Naive B cell (primary cell): ENCODE results near the gene CCDC106. TPM values are rescaled to one million over a fixed set of nuclear protein-coding genes. Genes with fewer than 3 reads are reported as not detected.

Experiments
- ATAC-seq, 2 donors: fragments of 150-1000 bp; cut with Tn5 transposase; 2 replicates each; pipeline ENCODE4 v1.10.0; 2021; ENCODE audit warnings: low read depth in 2 of 2, mild to moderate bottlenecking in 2 of 2, moderate library complexity in 2 of 2
- DNase-seq: peaks from one replicate; pipeline ENCODE4 v3.0.0; 2022
- H3K27ac Mint-ChIP-seq, 6 donors: one replicate each; pipeline ENCODE4 v1.8.0; 2020 to 2022; ENCODE audit warnings: mild to moderate bottlenecking in 6 of 6, mixed read lengths in 6 of 6, moderate library complexity in 5 of 6, inconsistent platforms in 2 of 6
- H3K27me3 Mint-ChIP-seq, 3 donors: one replicate each; pipeline ENCODE4 v1.8.0; 2021 to 2022; ENCODE audit warnings: mixed read lengths in 3 of 3, mild to moderate bottlenecking in 1 of 3
- H3K36me3 Mint-ChIP-seq, 2 donors: one replicate each; pipeline ENCODE4 v1.8.0; 2020 to 2022; ENCODE audit warnings: mixed read lengths in 2 of 2, inconsistent platforms in 1 of 2, mild to moderate bottlenecking in 1 of 2
- H3K4me1 Mint-ChIP-seq, 3 donors: one replicate each; pipeline ENCODE4 v1.8.0; 2020 to 2022; ENCODE audit warnings: mixed read lengths in 3 of 3, inconsistent platforms in 1 of 3, mild to moderate bottlenecking in 1 of 3, moderate library complexity in 1 of 3
- H3K4me3 Mint-ChIP-seq, 8 donors: one replicate each; pipeline ENCODE4 v1.8.0; 2020 to 2022; ENCODE audit warnings: mild to moderate bottlenecking in 8 of 8, mixed read lengths in 8 of 8, moderate library complexity in 8 of 8, inconsistent platforms in 2 of 8
- H3K9me3 Mint-ChIP-seq, 7 donors: one replicate each; pipeline ENCODE4 v1.8.0; 2020 to 2022; ENCODE audit warnings: mixed read lengths in 7 of 7, mild to moderate bottlenecking in 5 of 7, inconsistent platforms in 2 of 7, moderate library complexity in 1 of 7
- polyA plus RNA-seq, 6 donors: library from polyadenylated mRNA; unstranded; fragments of 300-500 nt; fragmentation: Illumina TruSeq; gene quantifications; one replicate each; pipeline ENCODE4 v1.2.3, GENCODE V29; 2021; ENCODE audit warnings: low read depth in 6 of 6

The CCDC106 gene
- polyA plus RNA-seq, 6 donors from 2014 or later: 8.1 to 13.0 (median 9.7) TPM

DNA sequence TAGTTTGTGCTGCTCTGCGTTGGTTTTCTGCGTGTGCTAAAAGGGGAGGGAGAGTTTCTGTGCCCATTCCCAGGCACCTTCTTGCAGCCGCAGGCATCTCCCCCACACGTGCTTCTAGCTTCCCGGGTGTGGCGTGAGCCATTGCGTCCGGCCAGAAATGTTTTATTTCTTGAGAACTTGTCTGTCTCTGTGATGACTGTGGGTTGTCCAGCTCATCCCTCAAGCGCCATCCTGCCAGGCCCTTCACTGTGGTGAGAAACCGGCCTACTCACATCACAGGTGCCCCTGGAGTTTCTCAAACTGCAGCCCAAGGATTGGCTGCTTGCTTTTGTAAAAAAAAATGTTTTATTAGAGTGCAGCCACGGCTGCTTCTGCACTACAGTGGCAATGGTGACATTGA lies 51.2 kb downstream of the CCDC106 start:
- Mint-ChIP-seq H3K9me3 (no peaks in the 10 kb centered on the region), H3K27ac (peak overlapping the region in 3 of 6 donors; percentile 26 to 52 (median 33)), H3K4me1 (peaks cover 5 to 10% (median 7%) of the 10 kb centered on the region in 3 donors), H3K4me3 (no peak overlapping the region), H3K27me3 (no peaks in the 10 kb centered on the region), H3K36me3 (peaks cover under 1 to 6% of the 10 kb centered on the region in 2 donors)
- DNase-seq (no peak), ATAC-seq (no peak)

DNA sequence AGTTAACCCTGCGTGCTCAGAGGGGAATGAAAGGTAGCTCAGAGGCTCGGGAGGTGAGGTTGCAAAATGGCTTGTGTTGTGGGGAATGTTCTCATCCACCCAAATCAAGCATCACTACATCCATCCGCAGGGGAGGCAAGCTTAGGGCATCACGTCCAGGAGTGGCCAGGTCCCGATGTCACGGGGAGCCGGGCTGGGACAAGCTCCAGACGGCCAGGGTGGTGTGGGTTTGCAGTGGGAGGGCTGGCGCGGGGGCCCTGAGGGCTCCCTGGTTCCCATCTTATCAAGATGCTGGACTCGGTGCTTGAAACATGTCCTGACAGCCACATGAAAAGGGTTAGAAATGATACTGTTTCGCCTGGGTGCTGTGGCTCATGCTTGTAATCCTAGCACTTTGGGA lies 52.8 kb downstream of the CCDC106 start:
- H3K27me3 Mint-ChIP-seq: no peaks in the 10 kb centered on the region
- no peaks in the 10 kb centered on the region for H3K9me3 Mint-ChIP-seq
- peaks cover 6 to 8% of the 10 kb centered on the region in 2 donors for H3K36me3 Mint-ChIP-seq
- H3K27ac Mint-ChIP-seq: peak overlapping the region in 1 of 6 donors; percentile 28
- DNase-seq: no peak
- peaks cover 12 to 13% (median 12%) of the 10 kb centered on the region in 3 donors for H3K4me1 Mint-ChIP-seq
- H3K4me3 Mint-ChIP-seq: no peak overlapping the region
- ATAC-seq: no peak

DNA sequence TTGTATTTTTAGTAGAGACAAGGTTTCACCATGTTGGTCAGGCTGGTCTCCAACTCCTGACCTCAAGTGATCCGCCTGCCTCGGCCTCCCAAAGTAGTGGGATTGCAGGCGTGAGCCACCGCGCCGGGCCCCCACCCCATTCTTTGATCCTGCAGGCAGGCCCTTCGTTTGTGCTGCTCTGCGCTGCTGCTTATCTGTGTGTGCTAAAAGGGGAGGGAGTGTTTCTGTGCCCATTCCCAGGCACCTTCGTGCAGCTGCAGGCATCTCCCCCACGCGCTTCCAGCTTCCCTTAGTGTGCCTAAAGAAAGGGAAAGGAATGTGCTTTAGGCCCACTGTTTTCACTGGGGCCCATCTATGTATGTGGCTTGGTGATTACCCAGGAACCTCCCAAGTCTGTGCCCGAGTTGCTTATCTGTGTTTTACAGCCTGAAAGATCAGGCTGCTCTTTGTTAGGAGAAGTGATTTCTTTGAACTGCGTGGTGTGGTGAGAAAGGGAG lies 54.2 kb downstream of the CCDC106 start:
- H3K27me3 Mint-ChIP-seq: no peaks in the 10 kb centered on the region
- H3K4me1 Mint-ChIP-seq: peaks cover 12 to 17% (median 12%) of the 10 kb centered on the region in 3 donors
- H3K4me3 Mint-ChIP-seq: no peak overlapping the region
- ATAC-seq (no peak), DNase-seq (no peak)
- H3K9me3 Mint-ChIP-seq: no peaks in the 10 kb centered on the region
- peak overlapping the region in 1 of 6 donors; percentile 54 for H3K27ac Mint-ChIP-seq
- peaks cover 6 to 8% of the 10 kb centered on the region in 2 donors for H3K36me3 Mint-ChIP-seq

Other genes starting within 250 kb of the CCDC106 start
- gene UBE2S, start 240.4 kb upstream of the CCDC106 start, polyA plus RNA-seq: 10 to 100 TPM; 18.8 to 41.3 (median 30.6) TPM
- not detected for gene SHISA7, start 204.9 kb upstream of the CCDC106 start, polyA plus RNA-seq
- 10 to 100 TPM; 21.8 to 57.9 (median 28.0) TPM for gene ISOC2, start 186.6 kb upstream of the CCDC106 start, polyA plus RNA-seq
- gene C19orf85, start 183.5 kb upstream of the CCDC106 start, polyA plus RNA-seq: not detected
- gene ZNF628, start 171.6 kb upstream of the CCDC106 start, polyA plus RNA-seq: 1 to 10 TPM in 2 of 6 donors, under 1 TPM in 3, not detected in 1; 0.16 to 2.2 (median 0.94) TPM
- 1 to 10 TPM; 3.4 to 7.5 (median 4.8) TPM for gene NAT14, start 163.0 kb upstream of the CCDC106 start, polyA plus RNA-seq
- gene SSC5D, start 159.8 kb upstream of the CCDC106 start, polyA plus RNA-seq: under 1 TPM in 4 of 6 donors, not detected in 2; 0.05 to 0.11 (median 0.09) TPM
- gene SBK2, start 111.1 kb upstream of the CCDC106 start, polyA plus RNA-seq: not detected
- gene SBK3, start 102.7 kb upstream of the CCDC106 start, polyA plus RNA-seq: not detected
- under 1 TPM; 0.13 to 0.85 (median 0.40) TPM for gene ZNF579, start 67.4 kb upstream of the CCDC106 start, polyA plus RNA-seq
- 1 to 10 TPM; 2.3 to 5.2 (median 3.2) TPM for gene FIZ1, start 48.7 kb upstream of the CCDC106 start, polyA plus RNA-seq
- gene ZNF524, start 47.9 kb upstream of the CCDC106 start, polyA plus RNA-seq: 10 to 100 TPM; 25.1 to 42.1 (median 37.1) TPM
- under 1 TPM in 4 of 6 donors, not detected in 2; 0.12 to 0.60 (median 0.18) TPM for gene ZNF865, start 42.6 kb upstream of the CCDC106 start, polyA plus RNA-seq
- gene ZNF784, start 23.6 kb upstream of the CCDC106 start, polyA plus RNA-seq: 1 to 10 TPM in 4 of 6 donors, under 1 TPM in 1, not detected in 1; 0.95 to 3.5 (median 2.7) TPM
- gene ZNF580, start 7.2 kb upstream of the CCDC106 start, polyA plus RNA-seq: 10 to 100 TPM; 28.4 to 54.2 (median 31.5) TPM
- gene ZNF581, start 4.6 kb upstream of the CCDC106 start, polyA plus RNA-seq: 10 to 100 TPM; 60.7 to 82.8 (median 65.4) TPM
- gene U2AF2, start 6.8 kb downstream of the CCDC106 start, polyA plus RNA-seq: 10 to 100 TPM in 3 of 6 donors, 1 to 10 TPM in 3; 3.2 to 13.7 (median 9.3) TPM
- gene EPN1, start 27.0 kb downstream of the CCDC106 start, polyA plus RNA-seq: 10 to 100 TPM in 5 of 6 donors, 1 to 10 TPM in 1; 1.0 to 28.9 (median 13.8) TPM
- not detected for gene NLRP9, start 90.2 kb downstream of the CCDC106 start, polyA plus RNA-seq
- not detected for gene RFPL4A, start 110.9 kb downstream of the CCDC106 start, polyA plus RNA-seq
- not detected for gene RFPL4AL1, start 120.9 kb downstream of the CCDC106 start, polyA plus RNA-seq
- under 1 TPM in 2 of 6 donors, not detected in 4; 0.08 to 0.16 TPM for gene NLRP11, start 183.8 kb downstream of the CCDC106 start, polyA plus RNA-seq
- 1 to 10 TPM in 1 of 6 donors, under 1 TPM in 4, not detected in 1; 0.41 to 1.2 (median 0.76) TPM for gene NLRP4, start 188.3 kb downstream of the CCDC106 start, polyA plus RNA-seq